ENCODE results near the gene KLRC3.
"Not testable (repeated sequence)": the region's sequence is repeated elsewhere in the genome, so short reads cannot be mapped to it uniquely, and the experiment has no call there.

DNA sequence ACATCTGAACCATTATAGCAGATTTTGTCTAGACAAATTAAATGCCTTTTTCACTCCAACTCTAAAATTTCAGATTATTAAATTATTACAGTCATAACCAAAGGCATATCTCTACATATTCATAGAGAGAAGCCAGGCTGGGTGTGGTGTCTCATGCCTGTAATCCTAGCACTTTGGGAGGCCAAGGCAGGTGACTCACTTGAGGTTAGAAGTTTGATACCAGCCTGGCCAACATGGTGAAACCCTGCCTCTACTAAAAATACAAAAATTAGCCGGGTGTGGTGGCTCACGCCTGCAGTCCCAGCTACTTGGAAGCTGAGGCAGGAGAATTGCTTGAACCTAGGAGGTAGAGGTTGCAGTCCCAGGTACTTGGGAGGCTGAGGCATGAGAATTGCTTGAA lies 41.7 kb downstream of the KLRC3 start:
- TF ChIP-seq, protein P1, sequence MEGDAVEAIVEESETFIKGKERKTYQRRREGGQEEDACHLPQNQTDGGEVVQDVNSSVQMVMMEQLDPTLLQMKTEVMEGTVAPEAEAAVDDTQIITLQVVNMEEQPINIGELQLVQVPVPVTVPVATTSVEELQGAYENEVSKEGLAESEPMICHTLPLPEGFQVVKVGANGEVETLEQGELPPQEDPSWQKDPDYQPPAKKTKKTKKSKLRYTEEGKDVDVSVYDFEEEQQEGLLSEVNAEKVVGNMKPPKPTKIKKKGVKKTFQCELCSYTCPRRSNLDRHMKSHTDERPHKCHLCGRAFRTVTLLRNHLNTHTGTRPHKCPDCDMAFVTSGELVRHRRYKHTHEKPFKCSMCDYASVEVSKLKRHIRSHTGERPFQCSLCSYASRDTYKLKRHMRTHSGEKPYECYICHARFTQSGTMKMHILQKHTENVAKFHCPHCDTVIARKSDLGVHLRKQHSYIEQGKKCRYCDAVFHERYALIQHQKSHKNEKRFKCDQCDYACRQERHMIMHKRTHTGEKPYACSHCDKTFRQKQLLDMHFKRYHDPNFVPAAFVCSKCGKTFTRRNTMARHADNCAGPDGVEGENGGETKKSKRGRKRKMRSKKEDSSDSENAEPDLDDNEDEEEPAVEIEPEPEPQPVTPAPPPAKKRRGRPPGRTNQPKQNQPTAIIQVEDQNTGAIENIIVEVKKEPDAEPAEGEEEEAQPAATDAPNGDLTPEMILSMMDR (IDR thresholded peaks at IDR 0.05) = not testable (repeated sequence)
- TF ChIP-seq, protein P2, sequence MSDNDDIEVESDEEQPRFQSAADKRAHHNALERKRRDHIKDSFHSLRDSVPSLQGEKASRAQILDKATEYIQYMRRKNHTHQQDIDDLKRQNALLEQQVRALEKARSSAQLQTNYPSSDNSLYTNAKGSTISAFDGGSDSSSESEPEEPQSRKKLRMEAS (CRISPR knock-in tag; IDR thresholded peaks at IDR 0.05) = not testable (repeated sequence)
- TF ChIP-seq, protein P3, sequence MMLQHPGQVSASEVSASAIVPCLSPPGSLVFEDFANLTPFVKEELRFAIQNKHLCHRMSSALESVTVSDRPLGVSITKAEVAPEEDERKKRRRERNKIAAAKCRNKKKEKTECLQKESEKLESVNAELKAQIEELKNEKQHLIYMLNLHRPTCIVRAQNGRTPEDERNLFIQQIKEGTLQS (CRISPR knock-in tag; conservative IDR thresholded peaks at IDR 0.05) = not testable (repeated sequence)
- TF ChIP-seq, protein P4, sequence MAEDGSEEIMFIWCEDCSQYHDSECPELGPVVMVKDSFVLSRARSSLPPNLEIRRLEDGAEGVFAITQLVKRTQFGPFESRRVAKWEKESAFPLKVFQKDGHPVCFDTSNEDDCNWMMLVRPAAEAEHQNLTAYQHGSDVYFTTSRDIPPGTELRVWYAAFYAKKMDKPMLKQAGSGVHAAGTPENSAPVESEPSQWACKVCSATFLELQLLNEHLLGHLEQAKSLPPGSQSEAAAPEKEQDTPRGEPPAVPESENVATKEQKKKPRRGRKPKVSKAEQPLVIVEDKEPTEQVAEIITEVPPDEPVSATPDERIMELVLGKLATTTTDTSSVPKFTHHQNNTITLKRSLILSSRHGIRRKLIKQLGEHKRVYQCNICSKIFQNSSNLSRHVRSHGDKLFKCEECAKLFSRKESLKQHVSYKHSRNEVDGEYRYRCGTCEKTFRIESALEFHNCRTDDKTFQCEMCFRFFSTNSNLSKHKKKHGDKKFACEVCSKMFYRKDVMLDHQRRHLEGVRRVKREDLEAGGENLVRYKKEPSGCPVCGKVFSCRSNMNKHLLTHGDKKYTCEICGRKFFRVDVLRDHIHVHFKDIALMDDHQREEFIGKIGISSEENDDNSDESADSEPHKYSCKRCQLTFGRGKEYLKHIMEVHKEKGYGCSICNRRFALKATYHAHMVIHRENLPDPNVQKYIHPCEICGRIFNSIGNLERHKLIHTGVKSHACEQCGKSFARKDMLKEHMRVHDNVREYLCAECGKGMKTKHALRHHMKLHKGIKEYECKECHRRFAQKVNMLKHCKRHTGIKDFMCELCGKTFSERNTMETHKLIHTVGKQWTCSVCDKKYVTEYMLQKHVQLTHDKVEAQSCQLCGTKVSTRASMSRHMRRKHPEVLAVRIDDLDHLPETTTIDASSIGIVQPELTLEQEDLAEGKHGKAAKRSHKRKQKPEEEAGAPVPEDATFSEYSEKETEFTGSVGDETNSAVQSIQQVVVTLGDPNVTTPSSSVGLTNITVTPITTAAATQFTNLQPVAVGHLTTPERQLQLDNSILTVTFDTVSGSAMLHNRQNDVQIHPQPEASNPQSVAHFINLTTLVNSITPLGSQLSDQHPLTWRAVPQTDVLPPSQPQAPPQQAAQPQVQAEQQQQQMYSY (CRISPR knock-in tag; IDR thresholded peaks at IDR 0.05) = not testable (repeated sequence)
- not testable (repeated sequence) for TF ChIP-seq TEAD1 (CRISPR knock-in tag; IDR thresholded peaks at IDR 0.05); ETV6 (CRISPR knock-in tag; IDR thresholded peaks at IDR 0.05); ZNF138 (CRISPR knock-in tag; conservative IDR thresholded peaks at IDR 0.05); ESRRA (CRISPR knock-in tag; IDR thresholded peaks at IDR 0.05; ENCODE audit: borderline replicate concordance); SP1 (CRISPR knock-in tag; conservative IDR thresholded peaks at IDR 0.05); ATF1 (CRISPR knock-in tag; IDR thresholded peaks at IDR 0.05)

Measured in WTC11 (cell line).